Left kidney (tissue), 2 donors: ENCODE measurements around the gene GPAT2. TPM values are rescaled to one million over a fixed set of nuclear protein-coding genes. Genes with fewer than 3 reads are reported as not detected.
"Not testable (repeated sequence)": the region's sequence is repeated elsewhere in the genome, so short reads cannot be mapped to it uniquely, and the experiment has no call there.

ENCODE experiments used
- DNase-seq: peaks from one replicate; pipeline ENCODE4 v3.0.0-alpha.2; 2013
- polyA plus RNA-seq: library from polyadenylated mRNA; unstranded; fragments of 120-200 nt; gene quantifications from one replicate; pipeline ENCODE4 v1.2.1, GENCODE V29; 2013; ENCODE audit not compliant: insufficient read length

GPAT2 gene
- polyA plus RNA-seq, 1 donor = 3.8 TPM

DNA sequence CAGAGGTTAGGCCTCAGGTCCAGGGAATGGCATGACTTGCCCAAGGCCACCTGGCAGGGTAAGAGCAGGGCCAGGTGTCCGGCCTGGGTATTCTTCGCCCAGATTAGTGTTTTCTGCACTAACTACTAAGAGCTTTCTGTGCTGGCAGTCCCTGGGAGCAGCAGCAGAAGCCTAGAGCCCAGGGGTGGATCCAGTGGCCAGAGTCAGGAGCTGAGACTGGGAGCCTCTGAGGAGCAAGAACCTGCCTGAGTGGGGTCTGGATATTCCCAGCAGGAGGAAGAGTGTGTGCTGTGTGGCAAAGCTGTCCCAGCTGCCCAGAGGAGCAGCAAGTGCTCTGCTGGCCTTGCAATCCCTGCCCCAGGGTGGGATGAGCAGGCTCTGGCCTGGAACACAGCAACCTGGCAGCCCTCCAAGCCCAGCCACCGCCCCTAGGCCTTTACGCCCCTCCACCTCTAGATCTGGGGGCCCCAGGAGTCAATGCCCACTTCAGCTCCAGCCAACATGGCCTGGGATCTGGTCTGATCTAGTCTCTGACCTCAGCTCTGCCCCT, 30.7 kb upstream of the GPAT2 start:
- DNase-seq = no peak

DNA sequence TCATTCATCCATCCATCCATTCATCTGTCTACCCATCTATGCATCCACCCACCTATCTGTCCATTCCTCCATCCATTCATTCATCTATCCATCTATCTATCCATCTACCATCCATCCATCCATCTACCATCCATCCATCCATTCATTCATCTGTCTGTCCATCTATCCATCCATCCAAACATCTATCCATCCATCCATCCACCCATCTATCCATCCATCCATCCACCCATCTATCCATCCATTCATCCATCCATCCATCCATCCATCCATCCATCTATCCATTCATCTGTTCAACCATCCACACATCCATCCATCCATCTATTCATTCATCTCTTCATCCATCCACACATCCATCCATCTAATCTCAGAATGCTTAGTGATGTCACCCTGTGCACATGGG, 30.0 kb upstream of the GPAT2 start:
- not testable (repeated sequence) for DNase-seq

DNA sequence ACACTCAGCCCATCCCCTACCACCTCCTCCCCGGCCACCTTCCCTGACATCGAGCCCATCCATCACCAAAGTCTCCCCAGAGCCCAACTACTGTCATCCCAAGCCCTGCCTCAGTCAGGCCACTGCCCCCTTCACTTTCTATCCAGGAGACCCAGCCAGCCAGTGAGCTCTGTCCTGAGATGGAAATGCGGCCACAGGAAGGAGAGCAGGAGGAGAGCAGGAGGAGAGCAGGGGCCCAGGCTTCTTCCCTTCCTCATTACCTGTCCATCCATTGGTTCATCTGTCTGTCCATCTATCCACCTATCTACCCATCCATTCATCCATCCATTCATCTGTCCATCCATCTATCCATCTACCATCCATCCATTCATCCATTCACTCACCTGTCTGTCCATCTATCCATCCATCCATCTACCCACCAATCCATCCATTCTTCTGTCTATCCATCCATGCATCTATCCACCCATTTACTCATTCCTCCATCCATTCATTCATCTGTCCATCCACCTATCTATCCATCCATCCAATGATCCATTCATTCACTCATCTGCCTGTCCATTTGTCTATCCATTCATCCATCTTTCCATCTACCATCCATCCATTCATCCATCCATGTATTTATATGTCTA, 29.4 kb upstream of the GPAT2 start:
- DNase-seq = not testable (repeated sequence)

DNA sequence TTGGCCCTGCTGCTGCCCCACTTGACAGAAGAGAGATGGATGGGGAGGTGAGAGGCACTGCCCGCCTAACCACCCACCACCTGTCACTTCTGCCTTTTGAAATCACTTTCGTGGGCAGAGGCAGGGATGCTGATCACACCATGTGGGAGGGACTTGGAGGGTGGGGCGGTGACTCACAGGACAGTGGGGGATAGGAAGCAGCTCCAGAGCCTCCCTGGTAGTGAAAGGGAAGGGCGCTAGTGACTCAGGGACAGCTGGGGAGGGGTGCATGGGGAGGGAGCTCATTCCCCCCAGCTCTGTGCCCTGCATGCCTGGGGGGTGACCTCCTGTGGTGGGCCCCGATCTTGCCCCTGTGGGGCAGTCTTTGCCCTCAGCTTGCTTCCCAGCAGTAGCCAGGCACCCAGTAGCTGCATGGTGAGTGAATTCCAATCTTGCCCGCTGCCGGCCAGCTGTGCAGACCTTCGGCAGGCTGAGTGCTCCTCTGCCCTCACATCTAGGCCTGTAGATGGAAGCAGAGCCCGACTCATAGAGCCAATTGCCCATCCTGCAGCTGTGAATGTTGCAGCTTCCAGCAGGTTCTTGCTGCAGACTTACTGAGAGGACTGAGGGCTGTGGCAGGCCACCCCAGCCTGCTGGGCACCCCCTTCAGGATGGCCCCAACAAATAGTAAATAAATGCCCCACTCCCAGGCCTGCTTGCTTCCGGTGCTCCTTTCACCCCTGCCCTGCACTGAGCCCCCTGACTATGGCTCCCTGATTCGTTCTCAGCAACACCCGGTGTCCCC, 28.6 kb upstream of the GPAT2 start:
- not testable (repeated sequence) for DNase-seq

DNA sequence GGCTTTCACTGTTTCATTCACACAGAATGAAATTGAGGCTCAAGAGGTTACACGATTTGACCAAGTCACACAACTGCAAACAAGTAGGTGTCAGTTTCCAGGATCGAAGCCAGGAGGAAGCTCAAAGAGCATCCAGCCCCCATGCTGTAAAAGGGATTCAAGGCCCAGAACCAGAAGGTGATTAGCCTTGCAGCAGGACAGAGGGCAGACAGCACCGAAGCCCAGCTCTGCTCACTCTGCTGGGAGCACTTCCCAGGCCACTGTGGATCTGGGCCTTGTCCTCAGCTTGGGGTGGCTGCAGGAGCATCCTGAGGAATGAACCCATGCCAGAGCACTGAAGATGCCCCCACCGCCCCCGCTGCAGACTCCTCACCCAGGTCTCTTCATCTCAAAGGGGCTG, 27.8 kb upstream of the GPAT2 start:
- DNase-seq = not testable (repeated sequence)

DNA sequence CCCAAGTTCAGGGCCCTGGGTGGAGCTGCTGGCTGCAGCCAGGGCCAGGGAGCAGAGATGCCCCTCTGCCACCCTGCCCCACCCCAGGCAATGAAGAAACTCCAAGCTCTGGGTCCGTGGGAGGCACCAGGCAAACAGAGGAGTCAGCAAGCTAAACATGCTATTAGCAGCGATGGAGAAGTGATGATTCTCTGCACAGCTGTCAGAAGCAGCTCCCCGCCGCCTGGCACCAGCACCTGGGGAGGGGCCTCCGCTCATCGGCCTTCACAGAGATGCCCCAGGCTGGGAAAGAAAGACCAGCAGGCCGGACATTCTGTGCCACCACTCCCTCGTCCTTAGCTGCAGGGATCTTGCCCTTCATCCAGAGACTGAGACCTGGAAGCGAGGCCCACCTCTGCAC, 27.2 kb upstream of the GPAT2 start:
- not testable (repeated sequence) for DNase-seq

DNA sequence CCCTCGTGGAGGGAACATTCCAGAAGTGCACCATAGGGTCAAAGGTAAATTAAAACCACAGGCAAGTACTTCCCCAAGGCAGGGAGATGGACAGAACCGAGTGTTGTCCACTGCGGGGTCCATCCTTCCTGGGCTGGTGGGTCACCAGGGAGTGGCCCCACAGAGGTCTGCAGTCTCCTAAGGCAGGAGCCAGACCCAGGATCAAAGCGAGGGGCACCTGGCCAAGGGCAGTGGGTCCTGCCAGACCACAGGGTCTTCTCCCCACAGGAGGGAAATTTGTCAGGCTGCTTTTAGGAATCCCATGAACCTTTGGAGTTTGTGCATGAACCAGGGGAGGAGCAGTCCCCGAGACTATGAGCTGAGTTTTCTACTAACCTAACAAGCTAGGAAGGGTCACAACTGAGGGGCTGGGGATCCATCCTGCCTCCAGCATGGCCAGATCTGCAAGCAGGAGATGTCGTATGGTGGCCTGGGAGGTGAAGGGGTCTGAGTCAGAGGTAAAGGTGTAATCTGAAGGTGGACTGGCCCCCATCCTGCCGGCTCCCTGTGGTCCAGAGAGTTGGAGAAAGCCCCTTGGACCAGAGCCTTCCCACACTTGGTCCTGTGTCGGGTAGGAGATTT, 26.6 kb upstream of the GPAT2 start:
- not testable (repeated sequence) for DNase-seq

DNA sequence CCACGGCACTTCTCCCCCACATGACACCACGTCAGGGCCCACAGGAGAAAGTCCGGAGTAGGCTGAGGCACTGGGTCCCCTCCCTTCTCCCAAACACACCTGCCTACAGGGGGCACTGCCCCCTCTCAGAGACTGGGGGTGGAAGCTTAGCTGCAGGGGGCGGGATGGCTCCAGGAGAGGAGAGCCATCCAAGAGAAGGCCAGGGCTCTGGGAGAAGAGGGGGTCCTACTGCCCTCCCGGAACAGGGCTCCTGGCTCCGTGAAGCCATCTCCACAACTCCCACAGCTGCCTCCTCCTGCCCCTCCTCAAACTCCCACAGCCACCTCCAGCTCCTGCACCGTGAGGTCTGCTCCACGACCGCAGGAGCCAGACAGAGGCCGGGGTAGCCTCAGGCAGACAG, 25.6 kb upstream of the GPAT2 start:
- not testable (repeated sequence) for DNase-seq

DNA sequence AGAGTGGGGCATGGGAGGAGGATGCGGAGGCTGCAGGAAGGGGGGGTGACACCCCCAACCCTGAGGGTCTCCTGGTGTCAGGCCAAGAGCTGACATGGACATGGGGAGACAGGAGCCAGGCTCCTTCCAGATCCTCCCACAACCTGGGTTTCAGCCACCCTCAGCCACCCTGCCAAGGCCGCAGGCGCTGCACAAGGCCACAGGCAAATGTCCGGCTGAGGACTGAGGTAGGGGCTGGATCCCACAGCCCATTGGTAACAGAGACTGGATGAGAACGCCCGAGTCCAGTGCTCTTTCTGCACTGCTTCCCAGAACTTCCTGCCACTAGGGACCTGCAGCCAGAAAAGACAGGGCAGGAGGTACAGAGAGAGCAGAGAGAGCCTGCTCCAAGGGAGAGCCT, 24.7 kb upstream of the GPAT2 start:
- not testable (repeated sequence) for DNase-seq

DNA sequence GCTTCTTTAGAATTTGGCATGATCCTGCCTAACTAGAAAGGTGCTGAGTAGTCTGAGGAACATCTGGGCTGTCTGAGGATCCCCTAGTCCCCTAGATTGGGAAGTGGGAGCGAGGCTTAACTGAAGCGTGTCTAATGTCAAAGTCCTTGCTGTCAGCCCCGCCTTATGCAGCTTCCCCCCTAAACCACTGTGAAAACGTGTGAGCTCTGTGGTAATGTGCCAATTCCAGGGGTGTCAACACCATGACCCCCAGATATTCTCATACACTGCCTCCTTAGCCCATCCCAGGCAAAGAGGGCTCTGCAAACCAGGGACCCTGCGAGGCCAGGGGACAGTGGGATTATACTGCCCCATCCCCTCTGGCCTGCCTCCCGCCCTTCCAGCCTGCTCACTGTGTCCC, 21.1 kb upstream of the GPAT2 start:
- DNase-seq = not testable (repeated sequence)

DNA sequence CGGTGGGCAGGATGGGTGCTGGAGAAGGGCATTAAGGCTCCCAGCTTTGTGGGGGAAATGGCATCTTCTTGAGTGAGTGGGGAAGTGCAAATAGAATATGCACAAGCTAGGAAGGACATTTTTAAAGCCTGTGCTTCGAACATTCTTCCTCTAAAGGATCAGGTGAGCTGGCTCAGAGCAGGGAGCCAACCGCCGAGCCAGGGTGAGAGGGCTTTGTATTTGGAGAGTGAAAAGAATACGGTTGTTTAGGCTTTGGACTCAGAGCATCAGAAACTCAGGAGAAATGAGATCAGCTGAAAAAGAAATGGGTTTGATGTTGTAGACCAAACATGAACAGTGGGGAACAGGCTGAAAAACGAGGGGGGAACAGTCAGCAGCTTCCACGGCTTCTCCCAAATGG, 19.8 kb upstream of the GPAT2 start:
- DNase-seq = not testable (repeated sequence)

DNA sequence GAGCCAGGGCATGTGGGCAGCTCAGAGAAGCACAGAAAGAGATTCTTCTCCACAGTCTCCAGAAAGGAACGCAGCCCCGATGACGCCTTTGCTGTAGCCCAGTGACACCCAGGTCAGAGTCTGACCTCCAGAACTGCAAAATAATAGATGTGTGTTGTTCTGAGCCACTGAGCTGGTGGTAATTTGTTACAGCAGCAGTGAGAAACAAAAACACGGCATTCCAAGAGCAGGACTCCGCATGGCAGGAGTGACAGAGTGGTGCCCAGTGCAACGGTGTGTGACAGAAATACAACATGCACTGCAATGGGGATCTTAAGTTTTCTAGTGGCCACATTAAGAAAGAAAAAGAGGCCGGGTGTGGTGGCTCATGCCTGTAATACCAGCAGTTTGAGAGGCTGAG, 18.7 kb upstream of the GPAT2 start:
- not testable (repeated sequence) for DNase-seq

DNA sequence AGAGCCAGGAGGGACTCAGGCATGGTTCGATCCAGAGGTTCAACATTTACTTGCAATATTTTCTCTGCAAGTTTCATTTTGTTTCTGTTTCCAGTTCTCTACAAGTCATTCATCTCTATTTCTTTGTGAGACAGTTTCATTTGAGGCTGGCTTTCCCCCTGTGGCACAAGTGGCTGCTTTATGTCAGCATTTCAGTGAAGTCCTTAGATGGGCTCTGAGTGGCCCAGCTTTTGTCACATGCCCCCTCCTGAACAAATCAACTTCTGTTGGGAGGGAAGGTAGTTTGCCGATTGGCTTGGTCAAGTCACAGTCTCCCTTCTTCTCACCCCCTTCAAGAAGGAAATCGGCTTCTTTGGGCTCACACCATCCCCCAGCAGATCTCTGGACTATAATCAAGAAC, 17.9 kb upstream of the GPAT2 start:
- DNase-seq = not testable (repeated sequence)

DNA sequence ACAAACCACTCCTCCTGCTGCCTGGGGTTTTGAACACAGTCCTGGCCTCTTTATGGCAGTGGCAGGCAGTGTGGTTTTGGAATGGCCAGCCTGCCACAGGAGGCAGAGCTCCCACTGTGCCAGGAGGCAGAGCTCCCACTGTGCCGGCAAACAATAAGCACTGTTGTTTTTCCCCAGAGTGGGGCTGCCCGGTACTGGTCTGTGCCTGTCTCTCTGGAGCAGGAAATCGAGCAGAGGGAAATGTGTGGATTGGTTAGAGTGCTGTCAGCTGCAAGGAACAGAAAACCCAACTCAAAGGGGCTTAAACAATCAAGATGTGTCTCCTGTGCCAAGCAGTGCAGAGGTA, 15.2 kb upstream of the GPAT2 start:
- not testable (repeated sequence) for DNase-seq

DNA sequence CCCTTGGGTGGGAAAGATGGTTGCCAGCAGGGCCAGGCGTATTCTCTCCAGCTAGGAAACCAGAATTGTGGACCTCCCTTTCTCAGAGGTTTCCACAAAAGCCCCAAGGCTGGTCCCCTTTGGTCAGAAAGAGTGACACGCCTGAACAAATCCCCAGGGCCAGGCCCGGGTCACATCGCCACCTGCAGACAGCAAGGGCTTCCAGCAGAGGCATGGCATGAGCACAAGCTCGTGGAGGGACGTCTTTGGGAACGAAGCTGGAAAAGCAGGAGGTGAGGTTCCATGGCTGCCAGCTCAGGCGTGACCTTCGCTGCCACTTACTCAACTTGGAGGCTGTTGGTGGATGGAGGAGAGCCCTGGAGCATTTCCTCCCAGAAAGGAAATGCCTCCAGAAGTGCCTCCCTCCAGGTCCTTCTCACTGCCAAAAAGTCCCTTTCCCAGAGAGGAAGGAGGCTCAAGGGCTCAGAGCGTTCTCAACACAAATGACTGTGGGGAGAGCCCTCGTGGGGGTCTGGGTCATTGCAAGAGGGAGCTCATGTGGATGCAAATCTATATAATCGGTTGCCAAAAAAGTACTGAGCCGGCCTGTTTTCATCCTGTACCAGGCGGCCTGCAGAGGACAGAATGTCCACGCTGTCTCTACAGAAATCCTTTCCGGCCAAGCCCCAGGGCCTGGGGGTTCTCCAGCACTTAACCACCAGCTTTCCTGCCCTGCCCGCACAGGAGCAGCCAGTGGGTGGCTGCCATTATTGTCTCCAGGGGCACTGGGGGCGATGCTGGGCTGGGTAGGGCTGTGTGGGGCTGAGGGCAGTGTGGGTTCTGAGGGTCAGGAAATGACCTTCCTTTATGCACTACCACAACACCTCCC, 14.6 kb upstream of the GPAT2 start:
- DNase-seq = not testable (repeated sequence)

DNA sequence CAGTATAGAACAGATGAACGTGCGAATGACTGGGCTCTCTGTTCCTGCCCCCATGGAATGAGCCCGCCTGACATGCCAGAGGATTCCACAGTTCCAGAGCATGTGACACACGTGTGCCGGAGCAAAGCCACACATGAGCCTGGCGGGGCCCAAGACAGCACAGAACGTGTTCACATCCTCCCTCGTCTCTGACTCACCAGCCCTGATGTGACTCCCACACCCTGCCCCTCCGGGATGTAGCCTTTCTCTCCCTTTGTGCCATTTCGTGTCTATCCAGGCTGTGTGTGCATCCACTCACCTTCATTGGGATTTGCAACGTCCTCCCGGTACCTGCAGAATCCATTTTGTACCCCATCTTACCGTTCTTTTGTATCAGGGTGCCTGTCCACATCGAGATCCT, 838 bp upstream of the GPAT2 start:
- DNase-seq = not testable (repeated sequence)

DNA sequence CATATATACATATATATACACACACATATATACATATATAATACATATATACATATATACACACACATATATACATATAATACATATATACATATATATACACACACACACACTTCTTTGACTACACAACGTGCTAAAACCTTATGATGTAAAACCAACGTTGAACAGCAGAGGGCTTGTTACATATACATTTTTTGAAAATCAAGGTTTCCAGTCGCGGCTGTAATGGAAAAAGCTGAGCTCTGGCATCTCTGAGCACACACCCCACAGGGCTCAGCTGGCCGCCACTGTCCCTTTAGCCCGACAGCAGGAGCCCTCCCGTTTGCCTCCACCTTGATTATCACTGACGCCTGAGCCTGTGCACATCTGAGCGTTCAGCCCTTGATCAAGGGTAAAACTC, 719 bp downstream of the GPAT2 start:
- not testable (repeated sequence) for DNase-seq

DNA sequence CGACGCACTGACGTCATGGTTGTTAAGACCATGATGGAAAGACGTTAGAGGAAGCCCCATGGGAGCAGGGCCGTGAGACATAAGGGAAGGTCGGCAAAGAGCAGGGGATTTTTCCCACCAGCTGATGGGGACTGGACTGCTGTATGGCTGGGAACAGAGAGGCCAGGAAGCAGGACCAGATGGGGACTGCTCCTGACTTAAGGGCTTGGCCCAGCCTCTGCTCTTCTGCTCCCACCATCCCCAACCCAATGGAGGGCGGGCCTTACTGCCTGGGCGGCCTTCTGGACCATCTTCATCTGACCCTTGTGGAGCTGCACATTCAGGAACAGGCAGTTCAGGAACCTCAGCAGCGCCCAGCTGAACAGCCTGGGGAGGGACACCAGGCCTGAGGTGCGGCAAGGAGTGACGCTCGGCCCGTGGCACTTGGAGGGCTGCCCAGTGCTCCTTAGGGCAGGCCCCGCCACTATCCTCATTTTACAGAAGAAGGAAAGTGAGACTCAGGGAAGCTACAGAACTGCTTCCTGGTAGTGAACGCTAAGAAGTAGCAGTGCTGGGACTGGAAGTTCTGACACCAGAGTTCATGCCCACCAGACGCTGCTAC, 6.9 kb downstream of the GPAT2 start:
- not testable (repeated sequence) for DNase-seq

DNA sequence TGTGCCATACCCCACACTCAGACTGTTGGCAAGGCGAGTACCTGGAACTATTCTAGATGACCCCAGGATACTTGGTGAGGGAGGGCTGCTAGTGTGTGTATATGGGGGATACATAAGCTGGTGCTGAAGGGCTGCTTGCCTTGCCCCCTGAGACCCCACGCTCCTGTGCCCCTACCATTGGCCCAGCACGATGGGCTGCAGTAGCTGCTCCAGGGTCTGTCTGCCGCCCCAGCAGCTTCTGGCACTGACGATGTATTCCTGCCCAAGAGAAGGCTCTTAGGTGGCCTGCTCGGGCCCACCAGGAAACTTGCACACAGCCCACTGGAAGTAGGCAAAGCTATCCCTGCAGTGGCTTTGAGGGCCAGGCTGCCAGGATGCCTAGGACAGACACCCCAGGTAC, 9.0 kb downstream of the GPAT2 start:
- DNase-seq = not testable (repeated sequence)

DNA sequence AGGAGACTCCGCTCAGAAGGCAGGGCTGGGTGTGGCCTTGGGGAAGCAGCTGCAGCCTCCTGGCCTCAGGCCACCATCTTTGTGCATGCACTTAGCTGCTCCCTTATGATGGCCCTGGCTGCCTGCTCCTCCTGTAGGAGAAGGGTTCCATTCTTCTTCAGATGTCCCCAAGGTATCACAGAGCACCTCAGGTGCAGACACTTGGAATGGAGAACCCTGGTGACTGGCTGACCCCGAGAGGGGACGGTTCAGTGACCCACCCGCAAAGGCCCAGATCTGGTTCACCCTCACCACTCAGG, 9.6 kb downstream of the GPAT2 start:
- no peak for DNase-seq

DNA sequence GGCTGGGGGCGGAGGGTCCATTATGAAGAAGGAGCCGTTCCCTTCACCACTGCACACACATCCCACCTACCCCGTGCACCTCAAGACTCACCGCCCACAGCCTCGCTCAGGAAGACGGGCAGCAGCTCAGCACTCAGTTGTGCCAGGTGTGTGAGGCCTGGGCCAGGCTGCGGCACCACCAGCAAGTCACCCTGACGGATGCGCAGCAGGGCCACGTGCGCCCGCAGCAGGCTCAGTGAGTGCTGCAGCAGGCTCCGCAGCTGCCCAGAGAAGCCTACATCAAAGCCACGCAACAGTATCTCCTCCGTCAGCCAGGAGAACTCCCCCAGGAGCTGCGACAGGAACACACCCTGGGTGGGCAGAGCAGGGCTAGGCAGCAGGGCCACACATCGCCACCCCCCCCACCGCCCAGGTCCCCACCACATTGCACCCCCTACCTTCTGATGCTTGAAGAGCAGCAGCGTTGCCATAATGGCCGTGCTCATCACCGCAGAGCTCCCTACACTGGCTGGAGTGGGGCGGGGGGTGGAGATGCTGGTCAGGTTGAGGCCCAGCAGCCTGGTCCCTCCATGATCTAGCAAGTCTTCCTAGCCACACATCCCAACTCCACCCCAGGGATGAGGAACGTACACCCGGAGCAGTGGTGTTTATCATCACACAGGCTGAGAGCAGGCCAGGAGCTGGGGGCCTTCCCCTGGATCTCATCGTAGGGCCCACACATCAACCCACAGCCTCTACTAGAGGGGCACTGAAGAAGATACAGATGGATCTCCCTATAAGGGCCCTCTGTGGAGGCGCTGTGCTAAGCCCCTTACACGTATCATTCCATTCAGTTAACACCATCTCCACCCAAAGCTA, 10.2 kb downstream of the GPAT2 start:
- DNase-seq = no peak
